Measurements from ENCODE around the gene SEMA3G. TPM values are rescaled to one million over a fixed set of nuclear protein-coding genes. Genes with fewer than 3 reads are reported as not detected.

The SEMA3G gene
- total RNA-seq, 1 donor from 2014 or later = 0.80 TPM

DNA sequence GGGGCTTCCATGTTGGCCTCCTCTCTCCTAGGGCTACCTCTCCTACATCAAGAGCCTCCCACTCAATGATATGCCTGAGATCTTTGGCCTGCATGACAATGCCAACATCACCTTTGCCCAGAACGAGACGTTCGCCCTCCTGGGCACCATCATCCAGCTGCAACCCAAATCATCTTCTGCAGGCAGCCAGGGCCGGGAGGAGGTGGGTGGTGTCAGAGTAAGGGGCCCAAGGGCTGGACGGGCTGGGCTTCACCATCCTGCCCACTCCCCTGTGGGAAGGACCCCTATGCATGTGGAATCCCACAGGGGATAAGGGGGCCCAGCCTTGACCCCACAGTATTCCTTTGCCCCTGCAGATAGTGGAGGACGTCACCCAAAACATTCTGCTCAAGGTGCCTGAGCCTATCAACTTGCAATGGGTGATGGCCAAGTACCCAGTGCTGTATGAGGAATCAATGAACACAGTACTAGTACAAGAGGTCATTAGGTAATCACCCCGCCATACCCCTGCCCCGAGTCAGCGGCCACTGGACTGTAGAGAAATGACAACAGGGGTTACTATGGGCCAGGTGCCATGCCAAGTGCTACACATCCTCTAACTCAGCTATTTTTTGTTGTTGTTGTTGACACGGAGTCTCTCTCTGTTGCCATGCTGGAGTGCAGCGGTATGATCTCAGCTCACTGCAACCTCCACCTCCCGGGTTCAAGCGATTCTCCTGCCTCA, 47.1 kb downstream of the SEMA3G start:
- H3K4me3 Mint-ChIP-seq = no peak overlapping the region
- H3K36me3 Mint-ChIP-seq = peaks cover 5% of the 10 kb centered on the region
- TF ChIP-seq, protein P1, sequence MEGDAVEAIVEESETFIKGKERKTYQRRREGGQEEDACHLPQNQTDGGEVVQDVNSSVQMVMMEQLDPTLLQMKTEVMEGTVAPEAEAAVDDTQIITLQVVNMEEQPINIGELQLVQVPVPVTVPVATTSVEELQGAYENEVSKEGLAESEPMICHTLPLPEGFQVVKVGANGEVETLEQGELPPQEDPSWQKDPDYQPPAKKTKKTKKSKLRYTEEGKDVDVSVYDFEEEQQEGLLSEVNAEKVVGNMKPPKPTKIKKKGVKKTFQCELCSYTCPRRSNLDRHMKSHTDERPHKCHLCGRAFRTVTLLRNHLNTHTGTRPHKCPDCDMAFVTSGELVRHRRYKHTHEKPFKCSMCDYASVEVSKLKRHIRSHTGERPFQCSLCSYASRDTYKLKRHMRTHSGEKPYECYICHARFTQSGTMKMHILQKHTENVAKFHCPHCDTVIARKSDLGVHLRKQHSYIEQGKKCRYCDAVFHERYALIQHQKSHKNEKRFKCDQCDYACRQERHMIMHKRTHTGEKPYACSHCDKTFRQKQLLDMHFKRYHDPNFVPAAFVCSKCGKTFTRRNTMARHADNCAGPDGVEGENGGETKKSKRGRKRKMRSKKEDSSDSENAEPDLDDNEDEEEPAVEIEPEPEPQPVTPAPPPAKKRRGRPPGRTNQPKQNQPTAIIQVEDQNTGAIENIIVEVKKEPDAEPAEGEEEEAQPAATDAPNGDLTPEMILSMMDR (IDR thresholded peaks at IDR 0.05; ENCODE audit: unreplicated experiment) = no peak
- no peaks in the 10 kb centered on the region for H3K9me3 Mint-ChIP-seq
- DNase-seq (ENCODE audit: low spot score in 2 of 2, unreplicated experiment in 2 of 2) = no peak
- H3K4me1 Mint-ChIP-seq = no peaks in the 10 kb centered on the region
- H3K27ac Mint-ChIP-seq = no peak overlapping the region
- H3K27me3 Mint-ChIP-seq (ENCODE audit: low read depth) = no peaks in the 10 kb centered on the region

DNA sequence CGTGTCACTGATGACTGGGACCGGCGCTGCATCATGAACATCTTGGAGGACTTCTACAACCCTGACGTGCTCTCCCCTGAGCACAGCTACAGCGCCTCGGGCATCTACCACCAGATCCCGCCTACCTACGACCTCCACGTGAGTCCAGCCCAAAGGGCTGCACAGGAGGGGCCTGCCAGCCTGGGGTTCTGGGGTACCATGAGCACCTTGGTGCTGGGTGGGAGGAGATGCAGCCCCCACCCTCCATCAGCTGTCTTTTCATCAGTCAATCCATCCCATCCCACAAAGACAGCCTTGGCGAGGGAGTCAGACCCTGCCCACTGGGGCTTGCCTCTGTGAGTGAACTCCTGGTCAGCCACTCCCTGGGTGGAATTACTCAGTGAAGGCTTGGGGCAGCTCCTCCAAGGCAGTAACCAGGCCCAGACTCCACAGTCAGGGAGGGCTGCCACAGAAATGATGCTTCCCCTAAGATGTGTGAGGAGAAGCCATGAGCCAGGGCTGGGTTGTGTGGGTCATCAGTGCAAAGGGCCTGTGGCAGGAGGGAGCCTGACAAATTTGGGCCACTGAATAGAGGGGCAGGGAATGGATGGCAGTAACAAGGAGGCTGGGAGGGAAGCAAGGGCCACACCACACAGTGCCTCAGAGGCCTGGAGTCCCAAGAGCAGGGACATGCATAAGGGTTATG, 47.9 kb downstream of the SEMA3G start:
- Mint-ChIP-seq H3K27me3 (ENCODE audit: low read depth) (no peaks in the 10 kb centered on the region), H3K27ac (no peak overlapping the region), H3K4me3 (no peak overlapping the region), H3K36me3 (no peaks in the 10 kb centered on the region), H3K9me3 (no peaks in the 10 kb centered on the region), H3K4me1 (no peaks in the 10 kb centered on the region)
- DNase-seq (ENCODE audit: low spot score in 2 of 2, unreplicated experiment in 2 of 2) = no peak
- TF ChIP-seq, protein P1 (IDR thresholded peaks at IDR 0.05; ENCODE audit: unreplicated experiment) = no peak

DNA sequence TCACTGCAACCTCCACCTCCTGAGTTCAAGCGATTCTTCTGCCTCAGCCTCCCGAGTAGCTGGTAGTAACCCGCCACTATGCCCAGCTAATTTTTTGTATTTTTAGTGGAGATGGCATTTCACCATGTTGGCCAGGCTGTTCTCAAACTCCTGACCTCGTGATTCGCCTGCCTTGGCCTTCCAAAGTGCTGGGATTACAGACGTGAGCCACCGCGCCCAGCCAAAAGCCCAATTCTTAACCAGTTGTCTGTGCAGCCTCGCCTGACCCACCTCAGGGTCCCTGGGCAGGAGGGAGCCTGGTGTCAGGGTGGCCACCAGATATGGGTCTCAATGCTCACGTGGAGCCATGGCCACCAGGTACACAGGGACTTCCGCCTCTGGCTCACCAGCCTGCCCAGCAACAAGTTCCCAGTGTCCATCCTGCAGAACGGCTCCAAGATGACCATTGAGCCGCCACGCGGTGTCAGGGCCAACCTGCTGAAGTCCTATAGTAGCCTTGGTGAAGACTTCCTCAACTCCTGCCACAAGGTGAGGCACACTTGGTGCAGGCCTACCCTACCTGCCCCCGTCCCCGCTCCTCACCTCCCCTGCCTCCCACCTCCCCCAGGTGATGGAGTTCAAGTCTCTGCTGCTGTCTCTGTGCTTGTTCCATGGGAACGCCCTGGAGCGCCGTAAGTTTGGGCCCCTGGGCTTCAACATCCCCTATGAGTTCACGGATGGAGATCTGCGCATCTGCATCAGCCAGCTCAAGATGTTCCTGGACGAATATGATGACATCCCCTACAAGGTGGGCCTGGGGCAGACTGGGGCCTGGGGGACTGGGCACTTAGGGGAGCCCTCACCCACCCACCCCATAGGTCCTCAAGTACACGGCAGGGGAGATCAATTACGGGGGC, 48.6 kb downstream of the SEMA3G start:
- no peaks in the 10 kb centered on the region for H3K9me3 Mint-ChIP-seq
- no peaks in the 10 kb centered on the region for H3K36me3 Mint-ChIP-seq
- TF ChIP-seq, protein P1 (IDR thresholded peaks at IDR 0.05; ENCODE audit: unreplicated experiment) = no peak
- DNase-seq (ENCODE audit: low spot score in 2 of 2, unreplicated experiment in 2 of 2) = no peak
- no peaks in the 10 kb centered on the region for H3K4me1 Mint-ChIP-seq
- H3K4me3 Mint-ChIP-seq = no peak overlapping the region
- no peak overlapping the region for H3K27ac Mint-ChIP-seq
- no peaks in the 10 kb centered on the region for H3K27me3 Mint-ChIP-seq (ENCODE audit: low read depth)

DNA sequence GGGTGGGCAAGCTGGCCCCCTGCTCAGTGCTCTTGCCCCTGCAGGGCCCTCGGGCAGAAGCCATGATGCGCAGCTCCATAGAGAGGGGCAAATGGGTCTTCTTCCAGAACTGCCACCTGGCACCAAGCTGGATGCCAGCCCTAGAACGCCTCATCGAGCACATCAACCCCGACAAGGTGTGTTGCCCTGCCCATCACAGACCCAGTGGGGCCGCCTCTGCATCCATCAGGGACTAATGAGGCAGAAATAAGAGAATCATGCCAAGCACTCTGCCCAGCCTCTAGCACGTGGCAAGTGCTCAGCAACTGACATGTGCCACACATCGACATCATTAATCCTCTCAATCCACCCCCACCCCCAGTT, 49.4 kb downstream of the SEMA3G start:
- TF ChIP-seq, protein P1 (IDR thresholded peaks at IDR 0.05; ENCODE audit: unreplicated experiment) = no peak
- no peaks in the 10 kb centered on the region for H3K4me1 Mint-ChIP-seq
- H3K36me3 Mint-ChIP-seq = no peaks in the 10 kb centered on the region
- H3K27me3 Mint-ChIP-seq (ENCODE audit: low read depth) = no peaks in the 10 kb centered on the region
- no peak overlapping the region for H3K4me3 Mint-ChIP-seq
- no peak overlapping the region for H3K27ac Mint-ChIP-seq
- DNase-seq (ENCODE audit: low spot score in 2 of 2, unreplicated experiment in 2 of 2) = no peak
- H3K9me3 Mint-ChIP-seq = no peaks in the 10 kb centered on the region

DNA sequence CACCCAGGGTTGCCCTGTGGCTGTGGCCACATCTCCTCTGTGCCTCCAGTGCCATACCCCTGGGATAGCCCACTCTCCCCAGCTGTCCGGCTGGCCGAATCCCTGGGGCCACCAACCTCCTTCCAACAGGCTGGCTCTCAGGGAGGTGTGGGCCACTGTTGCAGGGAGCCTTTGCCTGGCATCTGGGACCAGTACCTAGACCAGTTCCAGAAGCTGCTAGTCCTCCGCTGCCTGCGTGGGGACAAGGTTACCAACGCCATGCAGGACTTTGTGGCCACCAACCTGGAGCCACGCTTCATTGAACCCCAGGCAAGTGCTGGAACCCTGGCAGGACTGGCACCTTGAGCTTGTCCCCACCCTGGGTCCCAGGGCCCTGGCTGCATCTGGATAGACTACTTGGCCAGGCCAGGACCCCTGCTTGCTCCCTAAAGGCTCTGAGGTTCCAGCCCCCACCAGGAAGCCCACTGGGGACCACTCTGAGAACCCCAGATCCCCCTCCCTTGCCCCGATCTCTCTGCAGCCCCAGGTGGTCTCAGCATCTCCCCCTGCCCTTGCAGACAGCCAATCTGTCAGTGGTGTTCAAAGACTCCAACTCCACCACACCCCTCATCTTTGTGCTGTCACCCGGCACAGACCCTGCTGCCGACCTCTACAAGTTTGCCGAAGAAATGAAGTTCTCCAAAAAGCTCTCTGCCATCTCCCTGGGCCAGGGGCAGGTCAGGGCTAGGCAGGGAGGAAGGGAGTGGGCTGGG, 50.0 kb downstream of the SEMA3G start:
- Mint-ChIP-seq H3K9me3 (no peaks in the 10 kb centered on the region), H3K27me3 (ENCODE audit: low read depth) (no peaks in the 10 kb centered on the region)
- no peak for DNase-seq (ENCODE audit: low spot score in 2 of 2, unreplicated experiment in 2 of 2)

More for the DNA sequence above, 50.0 kb downstream of the SEMA3G start:
- no peak overlapping the region for H3K4me3 Mint-ChIP-seq
- TF ChIP-seq, protein P1 (IDR thresholded peaks at IDR 0.05; ENCODE audit: unreplicated experiment) = no peak
- no peaks in the 10 kb centered on the region for H3K4me1 Mint-ChIP-seq
- H3K36me3 Mint-ChIP-seq = no peaks in the 10 kb centered on the region
- H3K27ac Mint-ChIP-seq = no peak overlapping the region
